Keratinocyte (primary cell): ENCODE measurements around the gene ZNF280D. TPM values are rescaled to one million over a fixed set of nuclear protein-coding genes. Genes with fewer than 3 reads are reported as not detected.

Source experiments
- DNase-seq: peaks from one replicate; pipeline ENCODE4 v3.0.0-alpha.2; 2011; ENCODE audit warnings: low read depth, missing footprints, low spot score
- FAIRE-seq: peaks from 2 replicates; lab custom pipeline; 2011; peaks lifted over from hg19 to GRCh38; lab: Jason Lieb, UNC
- H2AFZ ChIP-seq: 2 replicates; pipeline ENCODE4 v1.6.0; 2012; ENCODE audit warnings: low read length, control low read depth, inconsistent platforms; ENCODE audit not compliant: control insufficient read depth
- H3K27ac ChIP-seq: 2 replicates; pipeline ENCODE4 v1.5.1; 2011; ENCODE audit warnings: low read length; ENCODE audit not compliant: control insufficient read depth, insufficient read depth
- H3K27me3 ChIP-seq: 3 replicates; pipeline ENCODE4 v1.6.0; 2011; ENCODE audit warnings: low read length; ENCODE audit not compliant: control insufficient read depth, insufficient read depth; ENCODE audit errors: extremely low read depth
- H3K36me3 ChIP-seq, 2 experiments: 2 replicates in 1 of 2; 3 replicates in 1 of 2; pipeline ENCODE4 v1.5.1; 2011; ENCODE audit warnings: low read length in 2 of 2, mild to moderate bottlenecking in 1 of 2; ENCODE audit not compliant: control insufficient read depth in 2 of 2, insufficient read depth in 2 of 2; ENCODE audit errors: extremely low read depth in 1 of 2
- H3K4me1 ChIP-seq: 3 replicates; pipeline ENCODE4 v1.5.1; 2011; ENCODE audit warnings: low read length; ENCODE audit not compliant: control insufficient read depth, insufficient read depth; ENCODE audit errors: extremely low read depth
- H3K4me2 ChIP-seq: 3 replicates; pipeline ENCODE4 v1.6.0; 2011; ENCODE audit warnings: low read depth, low read length; ENCODE audit not compliant: control insufficient read depth, insufficient read depth; ENCODE audit errors: extremely low read depth
- H3K4me3 ChIP-seq, 3 experiments: fragments of 200-600 bp in 1 of 3; sonication (generic) in 1 of 3; 2 replicates in 2 of 3; 3 replicates in 1 of 3; pipeline ENCODE4 v1.5.1; 2011 to 2016; ENCODE audit warnings: low read length in 3 of 3, mild to moderate bottlenecking in 3 of 3, control low read depth in 2 of 3, inconsistent platforms in 1 of 3, low read depth in 1 of 3, mixed read lengths in 1 of 3, mixed run types in 1 of 3, moderate library complexity in 1 of 3; ENCODE audit not compliant: control insufficient read depth in 2 of 3, insufficient read depth in 2 of 3; ENCODE audit errors: extremely low read depth in 1 of 3
- H3K79me2 ChIP-seq: 2 replicates; pipeline ENCODE4 v1.6.0; 2012; ENCODE audit warnings: low read length; ENCODE audit not compliant: control insufficient read depth, insufficient read depth
- H3K9ac ChIP-seq: 3 replicates; pipeline ENCODE4 v1.6.0; 2011; ENCODE audit warnings: low read length; ENCODE audit not compliant: control insufficient read depth, insufficient read depth; ENCODE audit errors: extremely low read depth
- H3K9me1 ChIP-seq: 3 replicates; pipeline ENCODE4 v1.6.0; 2011; ENCODE audit warnings: low read length; ENCODE audit not compliant: control insufficient read depth, insufficient read depth; ENCODE audit errors: extremely low read depth
- H3K9me3 ChIP-seq: 2 replicates; pipeline ENCODE4 v1.5.1; 2012; ENCODE audit warnings: low read depth, low read length; ENCODE audit not compliant: control insufficient read depth
- H4K20me1 ChIP-seq: 3 replicates; pipeline ENCODE4 v1.6.0; 2011; ENCODE audit warnings: low read length; ENCODE audit not compliant: control insufficient read depth, insufficient read depth; ENCODE audit errors: extremely low read depth
- EZH2 ChIP-seq: IDR thresholded peaks from one replicate; pipeline ENCODE4 v1.6.1; 2012; ENCODE audit warnings: inconsistent platforms, mild to moderate bottlenecking, low read length, moderate library complexity
- dilution Hi-C: fragments of 300-500 bp; cut with MboI; formaldehyde crosslinking; loops from one replicate; pipeline ENCODE4 v1.7.0; 2020; ENCODE audit warnings: low sequenced_read_pairs; ENCODE audit not compliant: extremely low pct_ligation_motif_present
- polyA plus RNA-seq, 5 experiments: library from polyadenylated mRNA; depleted of rRNA in 3 of 5; stranded (reverse) in 3 of 5; stranded (forward) in 1 of 5; unstranded in 1 of 5; fragments of >200 nt; gene quantifications; 1 replicate in 1 of 5; 2 replicates in 3 of 5; 3 replicates in 1 of 5; pipeline versions ENCODE4 v1.2.1 to v1.2.3, GENCODE V29; 2011 to 2012; ENCODE audit warnings: missing spikeins in 2 of 5, low read depth in 1 of 5, low replicate concordance in 1 of 5
- TF ChIP-seq, protein P1 (sequence below), 3 experiments: IDR thresholded peaks in 1 of 3; conservative IDR thresholded peaks in 1 of 3; optimal IDR thresholded peaks in 1 of 3; 2 replicates in 2 of 3; 3 replicates in 1 of 3; pipeline versions ENCODE3 to v1.5.1; 2011; ENCODE audit warnings: low read length in 3 of 3, mild to moderate bottlenecking in 3 of 3, moderate library complexity in 2 of 3, control low read depth in 1 of 3, inconsistent platforms in 1 of 3; ENCODE audit not compliant: insufficient read depth in 2 of 3; ENCODE audit errors: extremely low read depth in 1 of 3

ZNF280D gene
- polyA plus RNA-seq, 1 donor (not counting 4 experiments of a cell fraction or from before 2014, with no cell fraction given): 8.7 TPM

DNA sequence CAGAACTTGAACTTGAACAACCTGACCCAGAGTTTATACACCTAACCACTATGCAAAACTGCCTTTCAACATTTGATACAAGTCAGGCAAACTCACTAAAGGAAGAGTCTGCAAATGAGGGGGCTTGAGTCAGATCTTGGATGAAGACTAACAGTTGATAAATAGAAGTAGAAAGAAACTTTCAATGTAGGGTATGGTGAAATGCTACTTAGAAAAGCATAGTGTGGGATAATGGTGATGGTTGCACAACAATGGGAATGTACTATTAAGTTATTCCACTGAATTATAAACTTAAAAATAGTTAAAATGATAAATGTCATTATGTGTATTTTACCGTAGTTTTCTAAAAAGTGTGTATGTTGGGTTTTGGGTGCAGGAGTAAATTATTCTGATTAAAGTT is 19.7 kb upstream of the ZNF280D start:
- no peaks in the 10 kb centered on the region for H4K20me1 ChIP-seq
- TF ChIP-seq, protein P1, sequence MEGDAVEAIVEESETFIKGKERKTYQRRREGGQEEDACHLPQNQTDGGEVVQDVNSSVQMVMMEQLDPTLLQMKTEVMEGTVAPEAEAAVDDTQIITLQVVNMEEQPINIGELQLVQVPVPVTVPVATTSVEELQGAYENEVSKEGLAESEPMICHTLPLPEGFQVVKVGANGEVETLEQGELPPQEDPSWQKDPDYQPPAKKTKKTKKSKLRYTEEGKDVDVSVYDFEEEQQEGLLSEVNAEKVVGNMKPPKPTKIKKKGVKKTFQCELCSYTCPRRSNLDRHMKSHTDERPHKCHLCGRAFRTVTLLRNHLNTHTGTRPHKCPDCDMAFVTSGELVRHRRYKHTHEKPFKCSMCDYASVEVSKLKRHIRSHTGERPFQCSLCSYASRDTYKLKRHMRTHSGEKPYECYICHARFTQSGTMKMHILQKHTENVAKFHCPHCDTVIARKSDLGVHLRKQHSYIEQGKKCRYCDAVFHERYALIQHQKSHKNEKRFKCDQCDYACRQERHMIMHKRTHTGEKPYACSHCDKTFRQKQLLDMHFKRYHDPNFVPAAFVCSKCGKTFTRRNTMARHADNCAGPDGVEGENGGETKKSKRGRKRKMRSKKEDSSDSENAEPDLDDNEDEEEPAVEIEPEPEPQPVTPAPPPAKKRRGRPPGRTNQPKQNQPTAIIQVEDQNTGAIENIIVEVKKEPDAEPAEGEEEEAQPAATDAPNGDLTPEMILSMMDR (optimal IDR thresholded peaks at IDR 0.05 in 1 of 3, IDR thresholded peaks at IDR 0.05 in 1 of 3, conservative IDR thresholded peaks at IDR 0.05 in 1 of 3; ENCODE audit: extremely low read depth in 1 of 3, insufficient read depth in 2 of 3, low read length in 3 of 3): no peak
- no peak overlapping the region for H3K9ac ChIP-seq
- no peaks in the 10 kb centered on the region for H3K27me3 ChIP-seq
- no peaks in the 10 kb centered on the region for H3K9me3 ChIP-seq
- DNase-seq (no peak), FAIRE-seq (no peak)
- H3K4me2 ChIP-seq: no peak overlapping the region
- H2AFZ ChIP-seq: no peak overlapping the region
- H3K79me2 ChIP-seq: no peaks in the 10 kb centered on the region
- H3K4me1 ChIP-seq: peaks cover 2% of the 10 kb centered on the region
- H3K36me3 ChIP-seq: no peaks in the 10 kb centered on the region
- no peaks in the 10 kb centered on the region for H3K9me1 ChIP-seq
- dilution Hi-C loops: no loop called here
- no peak overlapping the region for H3K27ac ChIP-seq
- no peak overlapping the region for H3K4me3 ChIP-seq

DNA sequence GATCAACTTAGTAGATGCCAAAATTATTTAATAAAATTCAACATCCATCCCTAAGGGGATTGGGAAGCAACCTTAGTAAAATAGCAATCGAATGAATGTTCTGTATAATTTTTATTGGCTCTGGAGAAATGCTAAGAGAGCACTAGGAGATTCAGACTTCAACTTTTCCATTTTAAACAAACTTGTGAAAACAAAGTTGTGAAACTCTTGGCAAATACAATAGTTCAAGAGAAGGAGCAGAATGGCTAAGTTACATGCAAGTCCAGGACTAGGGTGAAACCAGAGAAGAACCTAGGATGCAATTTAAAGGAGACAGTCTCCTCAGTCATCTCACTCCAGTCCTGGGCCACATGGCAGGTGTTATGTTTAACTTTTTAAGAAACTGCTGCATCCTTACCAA is 16.7 kb upstream of the ZNF280D start:
- H3K27ac ChIP-seq: no peak overlapping the region
- no peaks in the 10 kb centered on the region for H3K36me3 ChIP-seq
- DNase-seq: no peak
- no peak overlapping the region for H3K4me2 ChIP-seq
- no peaks in the 10 kb centered on the region for H3K9me1 ChIP-seq
- H4K20me1 ChIP-seq: no peaks in the 10 kb centered on the region
- TF ChIP-seq EZH2: no peak
- TF ChIP-seq, protein P1 (optimal IDR thresholded peaks at IDR 0.05 in 1 of 3, IDR thresholded peaks at IDR 0.05 in 1 of 3, conservative IDR thresholded peaks at IDR 0.05 in 1 of 3; ENCODE audit: extremely low read depth in 1 of 3, insufficient read depth in 2 of 3, low read length in 3 of 3): no peak
- no peaks in the 10 kb centered on the region for H3K4me1 ChIP-seq
- H3K9ac ChIP-seq: no peak overlapping the region
- no peak overlapping the region for H2AFZ ChIP-seq
- no peaks in the 10 kb centered on the region for H3K27me3 ChIP-seq
- dilution Hi-C loops: no loop called here
- no peaks in the 10 kb centered on the region for H3K79me2 ChIP-seq
- peak; percentile 20 for FAIRE-seq
- no peaks in the 10 kb centered on the region for H3K9me3 ChIP-seq
- no peak overlapping the region for H3K4me3 ChIP-seq
